GM18873 (cell line): ENCODE results near the gene SPATA24.
A peak's percentile ranks its signal among the peaks of the same experiment; 100 is the strongest.
"Not testable (repeated sequence)": the region's sequence is repeated elsewhere in the genome, so short reads cannot be mapped to it uniquely, and the experiment has no call there.

Experiments
- ATAC-seq: cut with Tn5 transposase; IDR thresholded peaks from one replicate; pipeline ENCODE4 v1.9.1; 2021; ENCODE audit warnings: mild to moderate bottlenecking, moderate library complexity, moderate number of reproducible peaks; ENCODE audit not compliant: unreplicated experiment, low FRiP score

SPATA24 gene, protein sequence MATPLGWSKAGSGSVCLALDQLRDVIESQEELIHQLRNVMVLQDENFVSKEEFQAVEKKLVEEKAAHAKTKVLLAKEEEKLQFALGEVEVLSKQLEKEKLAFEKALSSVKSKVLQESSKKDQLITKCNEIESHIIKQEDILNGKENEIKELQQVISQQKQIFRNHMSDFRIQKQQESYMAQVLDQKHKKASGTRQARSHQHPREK

GRCh38 chr5:139403787-139404483 lies at the start of gene SPATA24:
Gene SPATA24 (minus strand): TSS chr5:139404089. CDS start chr5:139404060, 29 bp downstream.
- ATAC-seq: peak; percentile 65

- ATAC-seq: no peak
These were observed 48.2 kb upstream of the SPATA24 start for GRCh38 chr5:139451878-139452660.

DNA sequence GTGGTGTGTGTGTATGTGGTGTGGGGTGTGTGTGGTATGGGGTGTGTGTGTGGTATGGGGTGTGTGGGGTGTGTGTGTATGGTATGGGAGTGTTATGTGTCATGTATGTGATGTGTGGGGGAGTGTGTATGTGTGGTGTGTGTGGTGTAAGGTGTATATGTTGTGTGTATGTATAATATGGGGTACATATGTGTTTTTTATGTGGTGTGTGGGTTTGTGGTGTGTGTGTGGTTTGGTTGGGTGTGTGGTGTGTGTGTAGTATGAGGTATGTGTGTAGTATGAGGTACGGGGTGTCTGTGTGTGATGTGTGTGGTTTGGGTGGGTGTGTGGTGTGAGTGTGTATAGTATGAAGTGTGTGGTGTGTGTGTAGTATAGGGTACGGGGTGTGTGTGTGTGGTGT lies 47.3 kb upstream of the SPATA24 start:
- ATAC-seq: no peak

GRCh38 chr5:139446956-139447779 lies 43.3 kb upstream of the SPATA24 start:
- no peak for ATAC-seq

DNA sequence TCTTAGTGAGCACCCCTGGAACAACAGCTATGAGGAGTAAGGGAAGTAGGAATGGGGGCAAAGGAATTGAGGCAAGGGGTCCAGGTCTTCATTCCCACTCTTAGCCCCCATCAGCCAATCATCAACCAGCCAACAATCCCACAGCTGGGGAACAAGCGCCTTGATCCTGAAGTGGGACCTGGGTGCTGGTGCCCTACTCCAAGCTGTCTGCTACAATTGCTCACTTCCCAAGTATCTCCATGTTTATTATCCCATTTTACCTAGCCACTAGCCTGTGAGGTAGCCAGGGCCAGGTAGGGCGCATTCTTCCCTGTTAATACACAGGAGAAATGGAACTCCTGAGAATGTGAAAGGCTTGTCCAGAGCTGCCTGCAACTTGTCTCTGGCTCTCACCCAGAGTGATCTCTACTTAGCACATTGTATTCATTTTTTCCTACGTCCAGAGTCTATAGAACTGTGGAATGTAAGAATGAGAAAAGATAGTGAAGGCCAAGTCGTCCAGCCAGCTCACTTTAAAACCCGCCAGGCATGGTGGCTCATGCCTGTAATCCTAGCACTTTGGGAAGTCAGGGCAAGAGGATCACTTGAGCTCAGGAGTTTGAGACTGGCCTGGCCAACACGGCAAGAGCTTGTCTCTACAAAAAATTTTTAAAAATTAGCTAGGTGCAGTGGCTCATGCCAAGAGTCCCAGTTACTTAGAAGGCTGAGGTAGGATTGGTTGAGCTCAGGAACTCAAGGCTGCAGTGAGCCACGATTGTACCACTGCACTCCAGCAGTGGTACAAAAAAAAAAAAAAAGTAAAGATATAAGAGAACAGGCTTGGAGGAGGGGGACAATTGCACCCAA lies 41.7 kb upstream of the SPATA24 start:
- ATAC-seq: no peak

DNA sequence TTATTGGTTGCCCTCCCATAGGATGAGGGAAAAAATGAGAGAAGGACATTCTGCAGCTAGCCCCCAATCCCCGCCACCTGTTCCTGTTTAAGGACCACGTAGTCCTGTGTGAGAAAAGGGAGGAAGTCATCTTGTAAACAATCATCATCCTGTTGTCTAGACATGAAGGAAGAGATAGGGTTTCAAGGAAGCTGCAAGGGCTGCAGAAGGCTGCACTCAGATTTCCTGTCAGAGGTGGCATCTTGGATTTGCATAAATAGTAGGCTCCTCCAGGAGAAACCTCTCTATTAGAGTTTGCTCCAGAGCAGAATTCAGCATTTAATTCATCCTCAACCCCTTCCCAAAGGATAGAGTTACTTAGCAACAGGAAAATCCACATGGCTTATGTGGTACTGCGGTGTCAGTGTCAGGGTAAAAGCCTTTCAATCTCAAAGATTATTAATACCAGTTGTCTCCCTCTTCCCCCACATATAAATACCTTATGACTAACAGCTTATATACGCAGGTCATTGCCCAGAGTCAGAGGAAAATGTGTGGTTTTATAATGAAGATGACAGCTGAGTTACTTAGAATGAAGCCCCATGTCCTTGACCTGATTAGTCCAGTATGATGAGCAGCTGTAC lies 40.1 kb upstream of the SPATA24 start:
- ATAC-seq: no peak

- ATAC-seq: not testable (repeated sequence)
These were observed 36.5 kb upstream of the SPATA24 start for GRCh38 chr5:139440416-139440815.

DNA sequence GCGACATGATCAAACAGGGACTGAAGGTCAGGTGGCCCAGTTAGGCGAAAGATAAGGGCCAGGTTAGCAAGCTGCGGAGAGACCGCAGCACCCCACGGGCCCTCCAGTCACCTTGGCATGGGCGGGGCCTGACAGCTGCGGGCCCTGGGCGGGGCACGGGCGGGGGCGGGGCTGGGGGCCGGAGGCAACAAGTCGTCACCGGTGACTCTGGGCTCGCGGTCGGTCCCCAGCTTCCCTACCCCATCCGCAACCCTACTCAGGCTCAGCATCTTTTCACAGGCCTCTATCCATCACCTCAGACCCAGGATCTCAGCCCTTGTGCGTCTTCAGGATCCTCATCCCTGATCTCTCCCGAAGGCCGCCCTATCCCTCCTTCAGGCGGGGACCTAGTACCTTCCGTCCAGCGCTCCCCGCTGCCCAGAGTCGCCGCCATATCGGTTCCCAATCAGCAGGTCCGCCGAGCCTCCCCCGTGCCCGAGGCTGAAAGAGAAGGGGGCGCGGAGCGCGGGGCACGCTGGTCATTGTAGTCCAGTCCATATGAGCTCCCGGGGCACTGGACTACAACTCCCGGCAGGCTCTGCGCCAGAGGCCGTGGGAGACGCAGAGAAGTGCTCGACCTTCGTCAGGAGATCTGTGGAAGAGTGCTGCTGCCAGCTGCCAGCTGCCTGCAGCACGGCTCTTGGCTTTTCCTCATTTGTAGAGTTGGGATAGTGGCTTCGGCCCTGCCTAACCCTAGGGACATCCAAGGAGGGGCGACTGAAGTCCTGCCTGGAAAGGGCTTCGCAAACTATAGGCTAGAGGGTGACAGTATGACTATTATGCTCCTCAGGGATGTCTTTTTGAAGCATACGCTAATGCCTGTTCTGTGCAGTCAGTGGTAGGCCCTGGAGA lies 35.4 kb upstream of the SPATA24 start, which contains the start of gene DNAJC18:
Gene DNAJC18, minus strand, starts transcription at position 513 of the 891 bp plus-strand sequence. Its CDS starts 80 bp downstream, at position 433.
- ATAC-seq: peak; percentile 68

DNA sequence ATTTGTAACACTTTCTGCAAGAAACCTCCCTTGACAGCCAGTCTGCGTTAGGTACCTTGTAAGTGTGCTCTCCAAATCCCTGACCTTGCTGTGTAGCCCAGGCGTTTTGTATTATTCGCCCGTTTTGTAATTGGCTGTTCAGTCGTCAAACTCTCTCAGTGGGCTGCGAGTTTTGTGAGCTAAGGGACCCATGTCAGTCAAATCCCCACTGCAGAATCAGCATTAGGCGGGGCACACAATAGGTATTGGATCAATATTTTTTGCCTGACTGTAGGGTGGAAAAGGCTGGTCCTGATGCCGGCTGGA lies 34.8 kb upstream of the SPATA24 start:
- ATAC-seq: no peak

DNA sequence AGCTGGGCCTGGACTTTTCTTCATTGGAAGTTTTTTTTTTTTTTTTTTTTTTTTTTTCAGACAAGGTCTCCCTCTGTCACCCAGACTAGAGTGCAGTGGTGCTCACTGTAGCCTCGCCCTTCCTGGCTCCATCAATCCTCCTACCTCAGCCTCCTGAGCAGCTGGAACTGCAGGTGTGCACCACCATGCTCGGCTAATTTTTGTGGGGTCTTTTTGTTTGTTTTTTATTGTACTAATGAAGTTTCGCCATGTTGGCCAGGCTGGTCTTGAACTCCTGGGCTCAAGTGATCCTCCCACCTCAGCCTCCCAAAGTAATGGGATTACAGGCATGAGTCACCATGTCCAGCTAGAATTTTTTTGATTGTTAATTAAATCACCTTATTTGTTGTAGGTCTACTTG lies 31.8 kb upstream of the SPATA24 start:
- ATAC-seq: no peak

DNA sequence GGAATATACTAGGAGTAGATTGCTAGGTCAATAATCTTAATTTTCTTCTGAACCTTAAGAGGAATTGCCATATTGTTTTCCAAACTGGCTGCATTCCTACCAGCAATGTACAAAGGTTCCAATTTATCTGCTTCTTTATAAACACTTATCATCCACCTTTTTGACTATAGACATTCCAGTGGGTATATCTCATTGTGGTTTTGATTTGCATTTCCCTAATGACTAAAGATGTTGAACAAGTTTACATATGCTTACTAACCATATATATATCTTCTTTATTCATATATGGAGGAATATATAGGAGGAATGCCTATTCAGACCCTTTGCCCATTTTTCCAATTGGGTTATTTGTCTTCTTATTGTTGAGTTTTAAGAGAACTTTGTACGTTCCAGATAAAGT lies 27.8 kb upstream of the SPATA24 start:
- no peak for ATAC-seq

GRCh38 chr5:139430015-139430414 lies 26.1 kb upstream of the SPATA24 start:
- ATAC-seq: no peak

DNA sequence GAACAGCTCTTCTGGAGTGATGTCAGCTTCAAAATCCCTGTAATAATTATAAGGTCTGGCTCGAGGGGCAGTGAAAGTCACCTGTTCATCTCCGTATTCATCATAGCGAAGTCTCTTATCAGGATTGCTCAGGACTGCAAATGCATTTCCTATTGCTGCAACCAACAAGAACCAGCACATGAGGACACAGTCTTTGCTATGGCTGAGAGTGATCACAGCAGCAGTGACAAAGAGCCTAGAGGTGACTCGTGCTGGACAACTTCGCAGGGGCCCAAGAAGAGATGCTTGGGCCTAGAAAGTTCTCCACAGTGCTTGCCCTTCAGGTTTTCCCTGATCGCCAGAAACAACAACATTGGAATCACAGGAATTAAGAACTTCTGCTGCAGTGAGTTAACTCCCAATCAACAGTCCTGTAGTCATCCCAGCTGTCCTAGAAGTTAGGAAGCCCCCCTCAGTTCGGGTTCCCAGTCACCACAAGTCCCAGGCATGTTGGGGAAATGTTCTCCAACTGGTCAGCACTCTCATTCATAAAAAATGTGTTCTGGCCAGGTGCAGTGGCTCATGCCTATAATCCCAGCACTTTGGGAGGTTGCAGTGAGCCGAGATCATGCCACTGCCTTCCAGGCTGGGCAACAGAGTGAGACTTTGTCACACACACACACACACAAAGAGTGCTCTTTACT lies 22.5 kb upstream of the SPATA24 start:
- ATAC-seq: no peak

GRCh38 chr5:139425497-139425896 lies 21.6 kb upstream of the SPATA24 start:
- ATAC-seq: no peak

GRCh38 chr5:139422307-139422893 lies 18.5 kb upstream of the SPATA24 start:
- no peak for ATAC-seq

- no peak for ATAC-seq
These were observed 15.6 kb upstream of the SPATA24 start for GRCh38 chr5:139419226-139420192.
